HL-60/S4 treated with retinoic acid at 250 ng/mL for 4 days and 3 days (cell line): ENCODE data around the gene CRYBB2.
"Not testable (repeated sequence)": the region's sequence is repeated elsewhere in the genome, so short reads cannot be mapped to it uniquely, and the experiment has no call there.

Source experiments
- in situ Hi-C: fragments of 300-500 bp; cut with MboI; formaldehyde crosslinking; loops from 2 replicates; pipeline ENCODE4 v1.7.0; 2022; ENCODE audit warnings: low sequenced_read_pairs

Gene CRYBB2, protein sequence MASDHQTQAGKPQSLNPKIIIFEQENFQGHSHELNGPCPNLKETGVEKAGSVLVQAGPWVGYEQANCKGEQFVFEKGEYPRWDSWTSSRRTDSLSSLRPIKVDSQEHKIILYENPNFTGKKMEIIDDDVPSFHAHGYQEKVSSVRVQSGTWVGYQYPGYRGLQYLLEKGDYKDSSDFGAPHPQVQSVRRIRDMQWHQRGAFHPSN

DNA sequence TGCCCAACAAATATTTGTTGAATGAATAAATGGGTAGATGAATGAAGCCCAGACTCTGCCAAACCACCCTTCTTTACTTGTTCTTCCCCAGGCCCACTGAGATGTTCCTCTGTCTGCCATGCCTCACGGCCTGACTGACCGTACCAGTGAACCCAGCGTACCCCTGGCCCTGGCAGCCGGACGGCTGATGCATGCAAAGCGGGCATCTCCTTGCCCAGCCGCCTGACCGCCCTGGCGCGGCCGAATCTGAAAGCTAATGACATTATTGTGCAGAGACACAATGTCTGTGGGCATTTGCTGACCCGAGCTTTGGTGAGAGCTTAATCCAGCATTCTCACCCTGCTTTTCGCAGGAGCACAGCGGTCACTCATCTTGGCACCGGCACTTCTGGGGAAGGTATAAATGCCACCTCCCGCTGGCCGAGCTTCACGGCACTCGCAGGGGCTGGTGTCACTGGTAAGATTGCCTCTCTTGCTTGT lies at the start of gene CRYBB2:
Gene CRYBB2, plus strand, starts transcription at position 429 of the 479 bp plus-strand sequence. CDS start 1,791 bp downstream, outside the sequence.
- in situ Hi-C loops = no loop called here

DNA sequence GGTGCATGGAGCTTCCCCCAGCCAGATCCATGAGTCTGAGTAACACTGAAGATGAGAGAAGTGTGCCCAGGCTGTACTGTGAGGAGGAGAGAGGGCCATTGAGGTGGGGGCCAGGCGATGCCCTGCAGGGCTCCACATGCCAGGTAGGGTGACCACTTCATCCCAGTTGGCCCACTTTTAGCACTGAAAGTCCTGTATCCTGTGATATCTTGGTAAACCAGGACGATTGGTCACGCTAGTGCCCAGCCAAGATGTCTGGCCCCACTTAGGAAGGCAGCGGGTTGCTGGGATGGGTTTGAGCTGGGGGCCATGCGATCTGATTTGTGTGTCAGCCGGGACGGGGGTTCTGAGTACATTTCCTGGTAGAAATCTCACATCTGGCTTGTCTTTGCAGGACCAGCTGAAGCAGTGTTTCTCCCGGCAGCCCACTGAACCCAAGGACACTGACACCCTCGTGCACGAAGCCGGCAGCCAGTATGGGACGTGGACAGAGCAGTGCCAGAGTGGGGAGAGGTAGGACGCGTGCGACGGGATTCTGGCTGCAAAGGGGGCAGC lies 48.9 kb upstream of the CRYBB2 start:
- in situ Hi-C loops = no loop called here

DNA sequence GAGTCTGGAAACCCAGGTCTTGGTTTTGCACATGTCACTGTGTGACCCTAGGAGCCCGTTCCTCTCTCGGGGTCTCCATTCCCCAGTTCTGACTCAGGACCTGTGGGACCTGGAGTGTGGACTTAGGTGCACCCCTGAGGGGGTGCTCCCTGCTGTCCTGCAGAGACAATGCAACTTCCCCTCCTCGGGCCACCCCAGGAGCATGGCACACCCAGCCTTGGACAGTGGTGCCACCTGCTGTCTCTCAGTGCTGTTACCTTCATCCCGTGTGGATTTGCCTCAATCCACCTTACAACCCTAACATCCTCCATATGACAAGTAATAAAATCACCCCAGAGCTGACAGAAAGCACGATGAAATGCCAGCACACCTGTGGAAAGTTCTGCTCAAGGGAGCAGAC lies 47.3 kb upstream of the CRYBB2 start:
- in situ Hi-C loops = no loop called here

DNA sequence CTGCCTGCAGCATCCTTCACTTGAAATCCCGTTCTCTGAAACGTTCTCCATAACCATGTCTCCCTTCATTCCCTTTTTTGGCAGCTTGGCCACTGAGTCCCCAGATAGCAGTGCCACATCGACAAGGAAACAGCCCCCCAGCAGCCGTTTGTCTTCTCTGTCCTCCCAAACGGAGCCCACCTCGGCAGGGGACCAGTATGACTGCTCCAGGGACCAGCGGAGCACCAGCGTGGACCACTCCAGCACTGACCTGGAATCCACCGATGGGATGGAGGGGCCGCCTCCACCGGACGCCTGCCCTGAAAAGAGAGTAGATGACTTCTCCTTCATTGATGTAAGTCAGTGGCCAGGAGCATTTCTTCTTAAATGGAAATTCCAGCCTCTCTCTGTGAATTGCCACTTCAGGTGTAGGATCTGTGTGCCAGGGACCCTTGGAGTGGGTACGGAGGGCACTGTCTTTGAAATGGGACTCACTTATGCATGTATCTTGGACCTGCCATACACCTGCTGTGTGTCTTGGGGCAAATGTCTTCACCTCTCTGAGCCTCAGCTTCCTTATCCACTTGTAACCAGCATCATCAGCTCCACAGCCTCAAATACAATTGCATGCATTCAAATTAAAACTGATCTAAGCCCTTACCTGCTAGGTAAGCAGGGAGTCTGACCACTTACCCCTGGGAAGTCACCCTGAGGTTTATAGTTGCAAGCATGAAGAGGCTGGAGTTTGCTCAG lies 45.1 kb upstream of the CRYBB2 start:
- in situ Hi-C loops = no loop called here

DNA sequence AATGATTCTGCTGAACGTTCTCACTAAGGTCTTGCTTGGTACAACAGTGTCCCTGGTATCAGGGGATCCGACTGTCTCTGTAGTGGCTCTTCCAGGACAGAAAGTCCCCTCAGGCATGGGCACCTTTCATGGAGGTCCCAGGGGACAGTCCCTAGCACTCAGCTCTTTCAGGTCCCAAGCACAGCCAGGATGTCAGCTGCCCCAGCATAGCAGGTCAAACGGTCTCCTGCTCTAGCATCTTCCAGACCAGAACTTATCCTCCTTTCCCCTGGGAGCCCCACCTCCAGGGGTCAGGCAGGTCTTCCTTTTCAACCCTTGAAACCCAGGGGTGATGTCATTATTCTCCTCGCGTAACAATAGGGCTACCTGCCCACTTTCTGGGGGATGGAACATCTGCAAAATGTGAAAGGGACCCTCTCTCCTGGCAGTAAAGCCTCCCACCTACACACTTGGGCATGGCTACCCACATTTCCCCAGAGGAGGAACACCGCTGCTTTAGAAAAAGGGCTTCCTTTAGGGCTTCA lies 44.5 kb upstream of the CRYBB2 start:
- in situ Hi-C loops = no loop called here

DNA sequence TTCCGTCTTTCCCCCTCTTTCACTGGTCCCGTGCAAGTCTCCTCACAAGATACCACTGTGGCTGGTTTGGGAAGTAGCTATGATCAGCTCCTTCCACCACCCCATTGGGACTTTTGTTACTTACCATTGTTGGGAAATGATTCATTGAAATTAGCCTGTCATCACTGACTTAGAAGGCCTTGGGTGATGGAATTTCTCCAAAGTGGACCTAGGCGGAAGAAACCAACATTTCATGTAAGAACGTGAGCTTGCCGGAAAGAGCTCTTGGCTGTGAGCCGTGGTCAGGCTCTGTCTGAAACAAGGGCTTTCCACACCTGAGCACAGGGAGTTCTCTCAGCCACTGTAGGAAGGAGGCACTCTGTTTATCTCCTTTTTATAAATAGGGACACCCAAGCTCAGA lies 43.3 kb upstream of the CRYBB2 start:
- in situ Hi-C loops = no loop called here

DNA sequence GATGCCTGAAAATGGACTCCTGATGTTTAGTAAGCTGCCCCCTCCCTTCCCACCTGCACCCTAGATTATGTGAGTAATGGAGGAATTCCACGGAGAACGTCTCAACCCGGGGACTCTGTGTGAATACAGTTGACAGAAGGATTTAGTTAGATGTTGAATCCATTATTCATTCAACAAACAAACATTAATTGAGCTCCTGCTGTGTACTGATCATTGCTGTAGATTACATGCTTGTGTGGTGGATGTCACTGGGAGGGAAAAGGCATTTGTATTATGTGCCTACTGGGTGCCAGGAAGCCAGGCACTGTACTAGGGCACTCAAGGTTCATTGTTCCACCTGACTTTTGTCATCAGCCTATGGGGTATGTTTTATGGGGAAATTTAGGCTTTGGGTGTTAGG lies 42.6 kb upstream of the CRYBB2 start:
- in situ Hi-C loops = no loop called here

DNA sequence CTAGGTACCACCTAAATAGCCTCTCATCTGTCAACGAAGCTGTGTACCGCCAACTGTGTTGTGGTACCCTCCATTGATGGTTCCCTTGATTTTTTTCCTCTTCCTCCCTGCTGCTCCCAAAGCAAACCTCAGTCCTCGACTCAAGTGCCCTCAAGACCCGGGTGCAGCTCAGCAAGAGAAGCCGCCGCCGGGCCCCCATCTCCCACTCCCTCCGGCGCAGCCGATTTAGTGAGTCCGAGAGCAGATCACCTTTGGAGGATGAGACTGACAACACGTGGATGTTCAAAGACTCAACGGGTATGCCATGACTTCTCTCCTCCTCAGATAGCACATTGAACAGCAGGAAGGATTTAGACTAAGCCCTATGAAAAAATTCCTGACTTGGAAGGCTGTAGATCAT lies 42.2 kb upstream of the CRYBB2 start:
- in situ Hi-C loops = no loop called here

DNA sequence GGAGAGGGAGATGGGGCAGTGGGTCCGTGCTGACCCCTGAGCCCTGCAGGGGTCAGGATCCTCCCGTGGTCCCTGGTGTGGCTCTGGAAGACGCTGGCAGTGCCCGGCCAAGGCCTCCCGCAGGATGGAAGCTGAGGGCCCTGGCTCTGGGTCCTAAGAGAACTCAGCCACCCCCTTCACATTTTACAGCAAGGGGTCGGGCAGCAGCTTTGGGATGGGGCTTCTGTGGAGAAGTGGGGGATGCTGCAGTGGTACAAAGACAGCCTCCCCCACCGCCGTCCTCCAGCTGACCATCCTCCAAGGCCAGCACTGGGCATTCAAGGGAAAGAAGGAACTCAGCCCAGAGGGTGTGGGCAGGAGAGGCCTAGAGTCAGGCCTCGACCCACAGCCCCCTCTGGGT lies 41.5 kb upstream of the CRYBB2 start:
- in situ Hi-C loops = no loop called here

DNA sequence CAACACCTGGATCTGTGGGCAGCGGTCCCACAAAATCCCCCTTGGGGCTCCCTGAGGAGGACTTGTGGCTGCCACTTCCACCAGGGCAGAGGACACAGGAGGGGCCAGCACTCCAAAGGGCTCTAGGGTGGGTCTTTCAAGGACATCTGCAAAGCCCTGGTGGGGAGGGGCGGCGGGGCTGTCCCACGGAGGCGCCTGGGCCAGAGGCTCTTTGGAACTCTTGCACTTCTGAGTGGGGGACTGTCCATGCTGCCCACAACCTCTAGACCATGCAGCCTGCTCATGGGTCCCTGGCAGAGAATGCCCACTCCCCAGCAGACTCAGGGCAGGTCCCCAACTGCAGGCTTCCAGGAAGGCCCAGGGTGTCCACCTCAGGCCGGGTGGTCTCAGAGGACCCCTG lies 41.1 kb upstream of the CRYBB2 start:
- in situ Hi-C loops = not testable (repeated sequence)

DNA sequence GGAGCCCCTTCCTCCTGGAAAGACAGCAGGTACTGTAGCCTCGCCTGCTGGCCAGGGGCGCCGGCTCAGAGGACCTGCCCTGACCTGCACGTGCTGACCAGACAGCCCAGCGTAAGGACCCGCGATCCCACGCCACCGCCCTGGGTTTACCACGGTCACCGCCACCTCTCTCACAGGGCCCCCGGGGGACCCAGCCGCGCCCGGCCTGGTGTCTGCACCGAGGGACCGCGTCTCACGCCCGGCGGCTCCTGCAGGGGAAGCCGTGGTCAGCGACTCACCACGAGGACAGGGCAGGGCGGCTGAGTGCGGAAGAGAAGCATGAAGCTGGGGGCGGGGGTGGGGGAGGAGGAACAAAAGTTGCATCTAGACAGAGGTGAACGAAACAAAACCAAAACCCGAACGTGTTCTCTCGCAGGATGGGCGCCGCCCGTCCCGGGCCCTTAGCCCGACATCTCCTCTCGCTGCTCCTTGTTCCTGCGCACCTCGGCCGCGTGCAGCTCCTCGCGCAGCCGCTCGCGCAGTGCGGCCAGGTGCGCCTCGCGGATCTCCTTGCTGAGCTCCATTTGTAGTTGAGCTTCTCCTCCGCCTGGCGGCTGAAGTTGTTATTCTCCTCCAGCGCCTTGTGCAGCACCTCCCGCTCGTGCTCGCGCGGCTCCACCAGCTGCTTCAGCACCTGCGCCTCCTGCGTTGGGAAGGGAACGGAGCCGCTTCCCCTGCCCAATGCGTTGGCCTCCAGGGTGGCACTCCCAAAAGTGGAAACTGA lies 40.4 kb upstream of the CRYBB2 start:
- in situ Hi-C loops = not testable (repeated sequence)

DNA sequence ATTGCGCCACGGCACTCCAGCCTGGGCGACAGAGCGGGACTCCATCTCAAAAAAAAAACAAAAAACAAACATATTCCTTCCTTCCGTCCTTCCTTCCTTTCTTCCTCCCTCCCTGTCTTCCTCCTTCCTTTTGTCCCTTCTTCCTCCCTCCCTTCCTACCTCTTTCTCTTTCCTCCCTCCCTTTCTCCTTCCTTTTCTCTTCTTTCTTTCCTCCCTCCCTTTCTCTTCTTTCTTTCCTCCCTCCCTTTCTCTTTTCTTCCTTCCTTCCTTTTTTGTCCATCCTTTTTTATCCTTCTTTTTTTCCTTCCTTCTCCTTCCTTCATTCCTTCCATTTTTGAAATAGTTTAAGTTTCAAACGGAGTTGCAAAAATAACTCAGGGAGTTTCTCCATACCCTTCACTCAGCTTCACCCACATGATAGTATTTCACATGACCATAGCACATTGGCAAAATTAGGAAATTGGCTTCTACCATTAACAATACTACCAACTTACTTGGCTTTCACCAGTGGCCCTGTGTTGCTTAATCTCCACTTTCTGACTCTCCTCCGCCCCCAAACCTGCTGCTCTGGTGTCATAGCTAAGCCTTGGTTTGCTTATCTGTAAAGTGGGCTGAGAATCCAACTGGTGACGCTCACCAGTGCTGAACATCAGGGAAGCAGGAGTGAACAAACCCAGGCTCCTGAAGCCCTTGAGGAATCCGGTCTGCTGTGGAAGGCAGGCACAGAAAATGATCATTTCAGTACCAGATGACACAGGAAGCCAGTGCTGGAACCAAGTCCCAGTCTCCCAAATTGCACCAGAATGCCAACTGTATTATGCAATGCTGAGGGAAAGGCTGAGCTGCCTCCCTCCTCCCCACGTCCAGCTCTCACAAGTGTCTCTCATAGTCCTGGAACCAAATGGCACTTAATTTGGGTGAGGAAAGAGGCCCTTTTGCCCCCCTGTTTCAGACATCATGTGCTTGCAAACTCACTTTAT lies 37.0 kb upstream of the CRYBB2 start:
- in situ Hi-C loops = no loop called here

DNA sequence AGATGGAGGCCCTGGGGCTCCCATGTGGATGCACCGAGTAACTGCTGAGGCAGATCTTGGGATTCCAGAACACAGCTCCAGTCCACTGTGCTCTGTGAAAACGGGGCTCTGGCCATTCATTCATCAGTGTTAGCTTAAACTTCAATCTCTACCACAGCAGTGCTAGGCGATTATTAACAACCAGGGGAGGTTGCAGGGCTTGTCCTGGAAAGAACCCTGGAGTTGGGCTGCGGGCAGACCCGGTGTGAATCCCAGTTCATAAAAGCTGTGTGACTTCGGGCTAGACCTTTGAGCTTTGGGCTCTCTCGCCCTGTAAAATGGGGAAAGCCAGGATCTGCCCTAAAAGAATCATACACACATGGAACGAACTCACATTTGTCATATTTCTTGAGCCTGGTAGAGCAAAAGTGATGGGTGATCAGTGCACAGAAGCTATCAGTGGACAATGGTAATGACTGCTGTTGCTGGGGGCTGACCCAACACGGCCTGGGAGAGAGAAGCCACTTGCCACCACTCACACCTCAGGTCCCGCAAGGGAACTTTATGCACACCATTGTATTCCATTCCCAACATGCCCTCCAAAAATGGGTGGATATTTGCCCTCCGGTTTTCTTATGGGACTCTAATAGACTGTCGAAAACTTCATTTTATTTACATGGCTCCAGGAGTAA lies 35.4 kb upstream of the CRYBB2 start:
- in situ Hi-C loops = no loop called here

DNA sequence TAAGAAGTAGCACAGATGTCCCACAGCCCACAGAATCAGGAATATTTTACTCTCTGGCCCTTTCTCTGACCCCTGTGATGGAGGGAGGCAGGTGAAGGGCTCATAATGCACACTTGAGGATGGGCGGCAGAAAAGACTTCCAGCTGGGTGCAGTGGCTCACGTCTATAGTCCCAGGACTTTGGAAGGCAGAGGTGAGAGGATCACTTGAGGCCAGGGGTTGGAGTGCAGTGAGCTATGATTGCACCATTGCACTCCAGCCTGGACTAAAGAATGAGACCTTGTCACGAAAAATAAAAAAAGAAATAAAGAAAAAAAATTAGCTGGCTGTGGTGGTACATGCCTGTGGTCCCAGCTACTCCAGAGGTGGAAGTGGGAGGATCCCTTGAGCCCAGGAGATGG lies 33.3 kb upstream of the CRYBB2 start:
- in situ Hi-C loops = no loop called here

DNA sequence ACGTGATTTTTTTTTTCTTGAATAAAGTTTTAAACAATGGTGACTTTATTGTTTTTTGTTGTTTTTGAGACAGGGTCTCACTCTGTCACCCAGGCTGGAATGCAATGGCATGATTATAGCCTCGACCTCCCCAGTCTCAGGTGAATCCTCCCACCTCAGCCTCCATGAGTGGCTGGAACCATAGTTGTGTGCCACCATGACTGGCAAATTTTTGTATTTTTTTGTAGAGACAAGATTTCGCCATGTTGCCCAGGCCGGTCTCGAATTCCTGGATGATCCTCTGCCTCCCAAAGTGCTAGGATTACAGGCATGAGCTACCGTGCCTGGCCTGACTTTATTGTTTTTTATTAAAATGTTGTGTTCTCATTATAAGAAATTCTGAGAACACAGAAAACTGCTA lies 32.0 kb upstream of the CRYBB2 start:
- in situ Hi-C loops = no loop called here

DNA sequence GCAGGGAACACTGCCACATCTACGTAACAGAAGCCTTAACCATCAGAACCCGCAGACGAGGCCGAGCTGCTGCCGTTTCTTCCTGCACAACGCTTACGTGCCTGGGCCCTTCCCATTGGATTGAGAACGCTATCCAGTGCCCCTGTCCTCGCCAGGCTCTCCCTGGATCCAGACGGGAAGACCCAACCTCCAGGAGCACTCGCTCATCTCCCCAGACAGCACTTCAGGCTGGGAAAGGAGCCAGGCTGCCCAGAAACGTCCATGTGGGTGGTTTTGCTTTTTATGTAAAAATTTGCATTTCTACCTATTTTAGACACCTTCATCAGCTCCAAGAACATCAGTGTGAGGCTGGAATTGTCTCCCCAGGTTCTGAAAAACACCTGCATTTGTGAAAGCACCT lies 27.0 kb upstream of the CRYBB2 start:
- in situ Hi-C loops = no loop called here

DNA sequence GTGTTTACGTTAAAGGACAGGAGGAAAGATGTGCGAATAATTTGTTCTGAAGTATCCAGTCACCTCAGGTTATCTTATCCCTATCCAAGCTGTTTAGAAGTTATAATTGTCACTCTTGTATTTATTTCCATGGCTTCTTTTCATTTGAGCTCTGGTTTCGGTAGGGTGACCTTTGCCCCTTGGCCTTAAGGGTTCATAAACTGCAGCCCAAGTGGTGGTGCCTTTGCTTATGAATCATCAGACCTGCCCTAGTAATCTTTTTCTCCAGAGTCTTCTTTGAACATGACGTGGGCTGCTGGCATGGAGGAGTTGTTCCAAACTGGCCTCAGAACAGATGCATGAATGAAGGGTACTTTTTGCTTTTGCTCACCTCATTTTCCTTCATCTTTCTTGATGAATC lies 26.3 kb upstream of the CRYBB2 start:
- in situ Hi-C loops = no loop called here

DNA sequence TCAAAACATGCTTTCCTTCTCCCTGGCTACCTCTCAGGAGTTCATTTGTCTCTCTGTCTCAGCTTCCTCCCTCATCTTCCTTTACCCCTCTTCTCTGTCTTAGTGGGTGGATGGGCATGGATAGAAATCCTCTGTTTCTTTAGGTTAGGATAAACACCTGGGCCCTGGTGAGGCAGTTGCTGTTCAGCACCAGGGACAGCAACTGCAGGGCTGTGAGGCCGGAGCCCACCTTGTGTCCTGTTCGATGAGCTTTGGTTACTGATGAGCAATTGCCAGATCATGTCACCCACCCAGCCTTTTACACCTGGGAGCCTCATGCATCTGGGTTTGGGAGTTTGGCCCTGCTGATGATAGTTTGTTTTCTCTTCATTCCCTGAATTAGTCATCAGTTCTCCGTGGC lies 25.9 kb upstream of the CRYBB2 start:
- in situ Hi-C loops = no loop called here

DNA sequence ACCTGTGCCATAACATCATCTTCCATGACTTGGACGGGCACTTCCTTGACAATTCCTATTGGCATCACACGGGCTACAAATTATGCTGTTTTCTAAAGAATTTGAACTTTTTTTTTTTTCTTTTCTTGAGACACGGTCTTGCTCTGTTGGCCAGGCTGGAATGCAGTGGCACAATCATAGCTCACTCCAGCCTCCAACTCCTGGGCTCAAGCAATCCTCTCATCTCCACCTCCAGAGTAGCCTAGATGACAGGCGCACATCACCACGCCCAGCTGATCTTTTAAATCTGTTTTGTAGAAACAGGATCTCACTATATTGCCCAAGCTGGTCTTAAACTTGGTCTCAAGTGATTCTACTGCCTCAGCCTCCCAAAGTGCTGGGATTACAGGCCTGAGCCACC lies 23.1 kb upstream of the CRYBB2 start:
- in situ Hi-C loops = no loop called here

DNA sequence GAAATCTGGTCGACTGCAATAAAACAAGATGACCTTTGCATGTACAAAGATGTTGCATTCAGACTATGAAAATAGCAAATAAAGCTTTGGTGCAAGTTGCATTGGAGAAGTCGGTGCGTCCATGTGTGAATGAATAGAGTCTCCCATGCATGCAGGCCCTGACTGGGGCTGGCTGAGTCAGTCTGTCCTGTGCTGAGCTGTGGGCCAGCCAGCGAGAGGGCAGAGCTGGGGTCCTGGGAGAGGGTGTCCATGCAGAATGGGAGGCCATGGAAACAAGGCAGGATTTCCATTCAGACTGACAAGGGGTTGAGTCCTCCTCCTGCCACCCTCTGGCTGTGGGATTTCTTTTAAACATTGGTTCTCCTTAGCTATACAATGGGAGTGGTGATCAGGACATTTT lies 22.1 kb upstream of the CRYBB2 start:
- in situ Hi-C loops = no loop called here
